HepG2 (cell line): ENCODE results near the gene YIF1A. TPM values are rescaled to one million over a fixed set of nuclear protein-coding genes. Genes with fewer than 3 reads are reported as not detected.

Source experiments
- BCL6 ChIP-seq: IDR thresholded peaks from 2 replicates; pipeline ENCODE4 v1.6.1; 2016; ENCODE audit warnings: missing genetic modification reagents, missing compliant biosample characterization
- EED ChIP-seq: sonication (generic); formaldehyde crosslinking; IDR thresholded peaks from 2 replicates; pipeline ENCODE4 v1.5.0; 2020; ENCODE audit warnings: mild to moderate bottlenecking, missing genetic modification reagents
- FOSL1 ChIP-seq: sonication (generic); formaldehyde crosslinking; IDR thresholded peaks from 2 replicates; pipeline ENCODE4 v1.9.0; 2021; ENCODE audit warnings: missing genetic modification reagents, borderline replicate concordance
- FOXJ3 ChIP-seq: sonication (generic); formaldehyde crosslinking; IDR thresholded peaks from 2 replicates; pipeline ENCODE4 v1.4.0; 2020; ENCODE audit warnings: missing genetic modification reagents, mild to moderate bottlenecking, borderline replicate concordance
- GATAD1 ChIP-seq: IDR thresholded peaks from 2 replicates; pipeline ENCODE4 v1.6.1; 2016; ENCODE audit warnings: missing genetic modification reagents, missing compliant biosample characterization
- HDAC2 ChIP-seq: sonication (generic); formaldehyde crosslinking; IDR thresholded peaks from 2 replicates; pipeline ENCODE4 v1.4.0; 2020; ENCODE audit warnings: missing genetic modification reagents
- MYC ChIP-seq: sonication (generic); formaldehyde crosslinking; IDR thresholded peaks from 2 replicates; pipeline ENCODE4 v1.9.0; 2021; ENCODE audit warnings: missing genetic modification reagents, borderline replicate concordance
- NBN ChIP-seq: fragments of 450-650 bp; conservative IDR thresholded peaks from 2 replicates; pipeline ENCODE4 v1.6.1; 2017
- NFKBIZ ChIP-seq: IDR thresholded peaks from 2 replicates; pipeline ENCODE4 v1.6.1; 2018; ENCODE audit warnings: missing genetic modification reagents, missing compliant biosample characterization
- SNAI1 ChIP-seq: sonication (generic); formaldehyde crosslinking; IDR thresholded peaks from 2 replicates; pipeline ENCODE4 v1.5.0; 2020; ENCODE audit warnings: mild to moderate bottlenecking, missing genetic modification reagents, borderline replicate concordance
- ZFP36L1 ChIP-seq: sonication (generic); formaldehyde crosslinking; IDR thresholded peaks from 2 replicates; pipeline ENCODE4 v1.8.0; 2022; ENCODE audit warnings: mild to moderate bottlenecking, missing genetic modification reagents, moderate library complexity
- ZMYM4 ChIP-seq: sonication (generic); formaldehyde crosslinking; IDR thresholded peaks from 2 replicates; pipeline ENCODE4 v1.8.1; 2023; ENCODE audit warnings: mild to moderate bottlenecking, missing genetic modification reagents
- ZNF224 ChIP-seq: sonication (generic); formaldehyde crosslinking; IDR thresholded peaks from 2 replicates; pipeline ENCODE4 v1.5.0; 2020; ENCODE audit warnings: mild to moderate bottlenecking, missing genetic modification reagents
- ZNF235 ChIP-seq: sonication (generic); formaldehyde crosslinking; IDR thresholded peaks from 2 replicates; pipeline ENCODE4 v1.8.1; 2023; ENCODE audit warnings: mild to moderate bottlenecking, missing genetic modification reagents, borderline replicate concordance
- ZNF30 ChIP-seq: sonication (generic); formaldehyde crosslinking; IDR thresholded peaks from 2 replicates; pipeline ENCODE4 v1.5.0; 2020; ENCODE audit warnings: mild to moderate bottlenecking, missing genetic modification reagents
- ZNF333 ChIP-seq: sonication (generic); formaldehyde crosslinking; IDR thresholded peaks from 2 replicates; pipeline ENCODE4 v1.4.0; 2020; ENCODE audit warnings: mild to moderate bottlenecking, missing genetic modification reagents, borderline replicate concordance
- ZNF432 ChIP-seq: sonication (generic); formaldehyde crosslinking; IDR thresholded peaks from 2 replicates; pipeline ENCODE4 v1.5.0; 2020; ENCODE audit warnings: missing genetic modification reagents, mild to moderate bottlenecking, borderline replicate concordance
- ZNF605 ChIP-seq: sonication (generic); formaldehyde crosslinking; IDR thresholded peaks from 2 replicates; pipeline ENCODE4 v1.8.0; 2022; ENCODE audit warnings: mild to moderate bottlenecking, missing genetic modification reagents
- ZNF607 ChIP-seq: sonication (generic); formaldehyde crosslinking; IDR thresholded peaks from 2 replicates; pipeline ENCODE4 v1.5.1; 2020; ENCODE audit warnings: missing genetic modification reagents, mild to moderate bottlenecking, borderline replicate concordance
- ZNF713 ChIP-seq: sonication (generic); formaldehyde crosslinking; IDR thresholded peaks from 2 replicates; pipeline ENCODE4 v1.4.0; 2020; ENCODE audit warnings: mild to moderate bottlenecking, missing genetic modification reagents
- ZNF724P ChIP-seq: sonication (generic); formaldehyde crosslinking; IDR thresholded peaks from 2 replicates; pipeline ENCODE4 v1.8.0; 2022; ENCODE audit warnings: missing genetic modification reagents, borderline replicate concordance
- ZNF775 ChIP-seq: sonication (generic); formaldehyde crosslinking; IDR thresholded peaks from 2 replicates; pipeline ENCODE4 v1.4.0; 2020; ENCODE audit warnings: missing genetic modification reagents, mild to moderate bottlenecking, moderate library complexity, borderline replicate concordance
- ZNF788 ChIP-seq: sonication (generic); formaldehyde crosslinking; IDR thresholded peaks from 2 replicates; pipeline ENCODE4 v1.5.0; 2020; ENCODE audit warnings: mild to moderate bottlenecking, missing genetic modification reagents, borderline replicate concordance
- polyA plus RNA-seq, 8 experiments: library from polyadenylated mRNA; depleted of rRNA in 3 of 8; stranded (reverse) in 7 of 8; unstranded in 1 of 8; fragments of >200 nt; fragmentation: Illumina TruSeq in 4 of 8; extraction: Trizol in 4 of 8; gene quantifications; 2 replicates each; pipeline versions ENCODE4 v1.2.1 to v1.2.3, GENCODE V29; 2011 to 2016; ENCODE audit warnings: low read depth in 4 of 8, missing spikeins in 1 of 8, mixed read lengths in 1 of 8; ENCODE audit not compliant: insufficient read depth in 1 of 8
- total RNA-seq, 5 experiments: library from RNA; depleted of rRNA; stranded (reverse); fragments of >200 nt; fragmentation: Illumina TruSeq; extraction: Trizol; gene quantifications; 2 replicates each; pipeline ENCODE4 v1.2.3, GENCODE V29; 2016; ENCODE audit warnings: low read depth in 1 of 5
- TF ChIP-seq, protein P1 (sequence below): IDR thresholded peaks from 2 replicates; pipeline ENCODE4 v1.6.1; 2016; ENCODE audit warnings: missing compliant biosample characterization, missing genetic modification reagents, borderline replicate concordance
- TF ChIP-seq, protein P2 (sequence below): sonication (generic); formaldehyde crosslinking; IDR thresholded peaks from 2 replicates; pipeline ENCODE4 v1.5.0; 2020; ENCODE audit warnings: missing genetic modification reagents, mild to moderate bottlenecking, borderline replicate concordance
- TF ChIP-seq, protein P3 (sequence below): sonication (generic); formaldehyde crosslinking; IDR thresholded peaks from 2 replicates; pipeline ENCODE4 v1.4.0; 2020; ENCODE audit warnings: missing genetic modification reagents
- TF ChIP-seq, protein P4 (sequence below): IDR thresholded peaks from 2 replicates; pipeline ENCODE4 v1.6.1; 2016; ENCODE audit warnings: low read depth, borderline replicate concordance

YIF1A gene
- total and polyA plus RNA-seq, 2 of the 13 experiments (the other 11 are each of a cell fraction or from before 2014, with no cell fraction given), result 133 to 145 TPM

DNA sequence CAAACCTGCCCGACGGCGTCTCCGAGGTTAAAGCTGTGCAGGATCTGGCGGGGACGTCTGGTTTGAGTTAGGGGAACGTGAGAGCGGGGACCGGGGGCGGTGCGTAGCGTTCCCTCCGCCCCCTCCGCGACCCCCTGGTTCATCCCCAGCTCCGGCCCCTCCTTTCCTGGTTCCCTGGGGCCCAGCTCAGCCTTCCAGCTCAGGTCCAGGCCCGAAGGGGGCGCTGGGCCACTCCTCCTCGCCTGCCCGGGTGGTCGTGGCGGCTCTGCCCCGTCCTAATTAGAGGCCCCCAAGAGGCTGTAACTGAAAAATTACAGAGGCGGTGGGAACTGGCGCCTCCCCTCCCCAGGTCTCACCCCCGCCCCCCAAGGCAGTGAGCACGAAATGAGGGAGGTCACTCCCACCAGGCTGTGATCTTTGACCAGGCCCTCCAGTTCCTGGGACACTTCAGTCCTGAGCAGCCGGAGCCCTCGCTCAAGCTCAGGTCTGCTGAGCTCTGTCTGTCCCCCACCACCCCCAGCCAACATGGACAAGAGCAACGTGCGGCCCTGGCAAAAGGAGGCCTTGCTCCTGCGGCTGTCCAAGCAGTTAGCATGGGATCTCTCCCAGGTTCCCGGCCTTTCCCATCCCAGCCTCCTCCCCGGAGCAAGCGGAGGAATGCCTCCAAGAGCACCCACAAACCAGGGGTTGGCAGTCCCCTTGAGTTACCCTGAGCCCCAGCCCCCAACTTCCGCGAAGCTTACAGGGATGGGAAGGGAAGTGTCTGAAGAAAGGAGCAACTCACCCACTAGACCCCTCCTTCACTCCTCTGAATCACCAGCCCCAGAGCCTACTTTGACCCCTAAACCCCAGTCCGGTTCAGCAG is 24.6 kb upstream of the YIF1A start (continued):
- TF ChIP-seq ZNF605 (CRISPR knock-in tag) (no peak; the same call in 1 of the 2 replicates), ZNF775 (no peak), ZNF224 (CRISPR knock-in tag) (no peak), ZMYM4 (peak; percentile 41; the same call in 1 of the 2 replicates), SNAI1 (CRISPR knock-in tag) (no peak), ZNF724P (CRISPR knock-in tag) (no peak), ZNF713 (CRISPR knock-in tag) (no peak), FOSL1 (CRISPR knock-in tag) (no peak), EED (CRISPR knock-in tag) (no peak), ZNF235 (CRISPR knock-in tag) (no peak), ZNF788 (CRISPR knock-in tag) (no peak), ZNF607 (CRISPR knock-in tag) (no peak), ZNF30 (CRISPR knock-in tag) (no peak), NBN (no peak), FOXJ3 (CRISPR knock-in tag) (no peak), ZNF333 (CRISPR knock-in tag) (no peak), GATAD1 (CRISPR knock-in tag) (no peak), BCL6 (CRISPR knock-in tag) (no peak), ZFP36L1 (peak; percentile 35; the same call in 1 of the 2 replicates), ZNF432 (no peak), HDAC2 (CRISPR knock-in tag) (peak; percentile 50; the same call in 1 of the 2 replicates), NFKBIZ (CRISPR knock-in tag) (no peak), MYC (CRISPR knock-in tag) (no peak; the same call in 1 of the 2 replicates)
- TF ChIP-seq, protein P1, sequence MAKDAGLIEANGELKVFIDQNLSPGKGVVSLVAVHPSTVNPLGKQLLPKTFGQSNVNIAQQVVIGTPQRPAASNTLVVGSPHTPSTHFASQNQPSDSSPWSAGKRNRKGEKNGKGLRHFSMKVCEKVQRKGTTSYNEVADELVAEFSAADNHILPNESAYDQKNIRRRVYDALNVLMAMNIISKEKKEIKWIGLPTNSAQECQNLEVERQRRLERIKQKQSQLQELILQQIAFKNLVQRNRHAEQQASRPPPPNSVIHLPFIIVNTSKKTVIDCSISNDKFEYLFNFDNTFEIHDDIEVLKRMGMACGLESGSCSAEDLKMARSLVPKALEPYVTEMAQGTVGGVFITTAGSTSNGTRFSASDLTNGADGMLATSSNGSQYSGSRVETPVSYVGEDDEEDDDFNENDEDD (CRISPR knock-in tag), result 0 out of 2 replicates have a peak, but pooled peaks have one; percentile 10
- TF ChIP-seq, protein P2, sequence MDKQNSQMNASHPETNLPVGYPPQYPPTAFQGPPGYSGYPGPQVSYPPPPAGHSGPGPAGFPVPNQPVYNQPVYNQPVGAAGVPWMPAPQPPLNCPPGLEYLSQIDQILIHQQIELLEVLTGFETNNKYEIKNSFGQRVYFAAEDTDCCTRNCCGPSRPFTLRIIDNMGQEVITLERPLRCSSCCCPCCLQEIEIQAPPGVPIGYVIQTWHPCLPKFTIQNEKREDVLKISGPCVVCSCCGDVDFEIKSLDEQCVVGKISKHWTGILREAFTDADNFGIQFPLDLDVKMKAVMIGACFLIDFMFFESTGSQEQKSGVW (CRISPR knock-in tag), result no peak
- TF ChIP-seq, protein P3, sequence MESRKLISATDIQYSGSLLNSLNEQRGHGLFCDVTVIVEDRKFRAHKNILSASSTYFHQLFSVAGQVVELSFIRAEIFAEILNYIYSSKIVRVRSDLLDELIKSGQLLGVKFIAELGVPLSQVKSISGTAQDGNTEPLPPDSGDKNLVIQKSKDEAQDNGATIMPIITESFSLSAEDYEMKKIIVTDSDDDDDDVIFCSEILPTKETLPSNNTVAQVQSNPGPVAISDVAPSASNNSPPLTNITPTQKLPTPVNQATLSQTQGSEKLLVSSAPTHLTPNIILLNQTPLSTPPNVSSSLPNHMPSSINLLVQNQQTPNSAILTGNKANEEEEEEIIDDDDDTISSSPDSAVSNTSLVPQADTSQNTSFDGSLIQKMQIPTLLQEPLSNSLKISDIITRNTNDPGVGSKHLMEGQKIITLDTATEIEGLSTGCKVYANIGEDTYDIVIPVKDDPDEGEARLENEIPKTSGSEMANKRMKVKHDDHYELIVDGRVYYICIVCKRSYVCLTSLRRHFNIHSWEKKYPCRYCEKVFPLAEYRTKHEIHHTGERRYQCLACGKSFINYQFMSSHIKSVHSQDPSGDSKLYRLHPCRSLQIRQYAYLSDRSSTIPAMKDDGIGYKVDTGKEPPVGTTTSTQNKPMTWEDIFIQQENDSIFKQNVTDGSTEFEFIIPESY (CRISPR knock-in tag), result no peak
- TF ChIP-seq, protein P4, sequence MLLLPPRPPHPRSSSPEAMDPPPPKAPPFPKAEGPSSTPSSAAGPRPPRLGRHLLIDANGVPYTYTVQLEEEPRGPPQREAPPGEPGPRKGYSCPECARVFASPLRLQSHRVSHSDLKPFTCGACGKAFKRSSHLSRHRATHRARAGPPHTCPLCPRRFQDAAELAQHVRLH, result no peak; the same call in 1 of the 2 replicates
